Forelimb muscle (tissue), 1 donor: ENCODE data around the gene FBXO28. TPM values are rescaled to one million over a fixed set of nuclear protein-coding genes. Genes with fewer than 3 reads are reported as not detected.
"Not testable (repeated sequence)": the region's sequence is repeated elsewhere in the genome, so short reads cannot be mapped to it uniquely, and the experiment has no call there.

Experiments used
- DNase-seq: peaks from one replicate; pipeline ENCODE4 v3.0.0-alpha.2; 2013; ENCODE audit warnings: low read depth
- polyA plus RNA-seq: library from polyadenylated mRNA; unstranded; fragments of 120-200 nt; gene quantifications from one replicate; pipeline ENCODE4 v1.2.1, GENCODE V29; 2013; ENCODE audit not compliant: insufficient read length

The FBXO28 gene
- 16.5 TPM for polyA plus RNA-seq

DNA sequence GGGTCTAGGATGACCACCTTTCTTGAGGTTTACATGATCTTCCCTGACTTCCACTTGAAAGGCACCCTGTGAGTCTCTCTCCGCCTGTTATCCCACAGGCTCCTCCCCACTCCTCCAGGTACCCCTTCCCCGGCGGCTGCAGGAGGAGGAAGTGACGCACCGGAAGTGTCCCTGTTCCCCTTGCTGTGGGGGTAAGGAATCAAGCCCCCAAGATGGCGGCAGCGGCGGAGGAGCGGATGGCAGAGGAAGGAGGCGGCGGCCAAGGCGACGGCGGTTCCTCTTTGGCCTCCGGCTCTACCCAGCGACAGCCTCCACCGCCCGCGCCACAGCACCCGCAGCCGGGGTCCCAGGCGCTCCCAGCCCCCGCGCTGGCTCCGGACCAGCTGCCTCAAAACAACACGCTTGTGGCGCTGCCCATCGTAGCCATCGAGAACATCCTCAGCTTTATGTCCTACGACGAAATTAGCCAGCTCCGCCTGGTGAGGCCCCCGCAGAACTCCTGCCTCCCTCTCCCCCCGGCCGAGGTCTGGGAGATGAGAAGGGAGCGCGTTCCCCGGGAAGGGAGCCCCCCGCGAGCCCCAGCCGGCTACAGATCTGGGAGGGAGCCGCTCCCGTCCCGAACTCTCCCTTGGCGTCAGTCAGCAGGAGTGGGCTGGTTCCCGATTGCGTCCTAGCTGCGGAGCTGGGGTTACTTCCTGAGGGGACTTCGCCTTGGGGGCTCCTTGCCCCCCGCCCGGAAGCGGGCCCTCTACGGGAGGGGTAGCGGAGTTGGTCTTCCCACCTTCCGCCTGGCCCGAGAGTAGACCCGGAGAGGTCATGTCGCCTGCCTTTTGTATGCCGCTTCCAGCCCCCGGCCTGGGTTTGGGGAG, at the start of gene FBXO28:
TSS of gene FBXO28 (plus strand) at position 194 of the 869 bp plus-strand sequence. CDS start at position 213, 19 bp downstream.
- peak; percentile 94 for DNase-seq

GRCh38 chr1:224064150-224064549, 49.8 kb upstream of the FBXO28 start:
- no peak for DNase-seq

DNA sequence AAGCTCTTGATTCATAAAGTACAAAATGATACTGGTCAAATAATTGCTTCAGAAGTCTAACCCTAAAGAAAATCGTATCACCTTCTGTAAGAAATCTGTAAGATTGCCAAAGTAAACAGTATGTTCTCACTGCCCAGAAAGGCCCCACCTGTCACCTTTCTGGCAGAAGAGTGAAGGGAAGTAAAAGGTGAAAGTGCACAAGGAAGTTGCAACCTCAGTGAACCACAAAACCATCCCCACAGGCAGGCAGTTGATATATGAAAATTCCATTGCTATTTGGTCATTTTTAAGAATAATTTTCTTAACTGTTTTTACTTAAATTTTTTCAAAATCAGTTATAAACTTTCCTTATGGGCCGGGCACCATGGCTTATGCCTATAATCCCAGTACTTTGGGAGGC, 48.5 kb upstream of the FBXO28 start:
- no peak for DNase-seq

GRCh38 chr1:224067207-224067606, 46.7 kb upstream of the FBXO28 start:
- no peak for DNase-seq

DNA sequence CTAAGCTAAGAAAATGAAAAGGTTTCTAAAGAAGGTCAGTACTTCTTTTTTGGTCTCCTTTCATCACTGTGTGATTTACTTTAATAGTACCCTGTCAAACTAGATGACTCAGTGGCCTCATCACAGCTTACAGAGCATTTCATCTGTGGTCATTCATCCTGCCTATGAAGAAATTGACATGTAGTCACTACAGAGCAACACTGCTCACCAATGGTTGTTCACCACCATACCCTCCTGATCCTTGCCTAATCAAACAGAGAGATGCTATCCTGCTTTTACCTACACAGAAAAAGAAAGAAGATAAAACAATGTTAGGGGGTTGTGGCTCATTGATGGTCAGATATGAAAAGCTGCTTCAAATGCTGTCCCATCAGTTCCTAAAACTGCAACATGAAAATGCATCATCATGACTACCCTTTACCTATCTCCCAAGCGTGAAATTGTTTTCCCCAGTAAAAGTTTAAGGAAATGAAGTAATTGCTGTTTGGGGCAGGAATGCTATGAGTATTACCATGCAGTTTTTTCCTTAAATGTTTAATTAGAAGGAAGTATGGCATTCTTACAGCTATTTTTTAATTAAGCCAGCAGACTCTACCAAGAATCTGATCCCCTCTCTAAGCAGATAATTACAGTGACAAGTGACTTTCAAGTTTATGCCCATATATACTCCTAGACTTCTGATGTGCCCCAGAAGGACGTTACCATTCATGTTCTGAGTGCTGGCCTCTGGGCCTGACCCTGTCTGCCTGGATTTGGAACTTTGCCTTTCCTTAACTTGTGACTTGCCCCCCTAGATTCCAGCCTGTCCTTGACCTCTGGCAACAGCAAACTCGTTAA, 46.1 kb upstream of the FBXO28 start:
- DNase-seq, result no peak

DNA sequence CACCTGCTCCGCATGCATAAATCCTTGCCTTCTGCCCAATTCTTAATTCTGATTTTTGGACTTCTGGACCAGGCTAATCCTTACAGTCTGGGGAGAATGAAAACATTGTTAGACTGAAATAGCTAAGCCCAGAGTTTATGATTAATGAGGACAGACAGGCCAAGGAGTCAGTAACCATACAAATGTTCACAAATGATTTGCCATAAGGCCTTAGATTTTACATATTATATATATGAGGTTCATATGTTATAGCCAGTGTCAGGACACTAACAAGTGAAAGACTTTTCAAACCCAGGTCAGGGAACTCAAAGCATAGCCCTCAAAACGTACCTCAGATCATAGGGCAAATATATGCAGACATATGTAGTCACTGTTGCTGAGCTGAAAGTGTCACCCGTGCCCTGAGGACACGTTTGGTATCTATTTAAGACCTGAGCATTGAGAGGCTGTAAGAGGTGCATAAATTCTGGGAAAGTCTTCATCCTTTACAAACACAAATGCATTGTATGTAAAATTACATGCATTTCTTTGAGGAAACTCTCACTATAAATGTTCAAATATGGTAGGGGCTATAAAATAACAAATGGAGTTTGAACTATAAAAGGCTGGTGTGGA, 45.3 kb upstream of the FBXO28 start:
- no peak for DNase-seq

DNA sequence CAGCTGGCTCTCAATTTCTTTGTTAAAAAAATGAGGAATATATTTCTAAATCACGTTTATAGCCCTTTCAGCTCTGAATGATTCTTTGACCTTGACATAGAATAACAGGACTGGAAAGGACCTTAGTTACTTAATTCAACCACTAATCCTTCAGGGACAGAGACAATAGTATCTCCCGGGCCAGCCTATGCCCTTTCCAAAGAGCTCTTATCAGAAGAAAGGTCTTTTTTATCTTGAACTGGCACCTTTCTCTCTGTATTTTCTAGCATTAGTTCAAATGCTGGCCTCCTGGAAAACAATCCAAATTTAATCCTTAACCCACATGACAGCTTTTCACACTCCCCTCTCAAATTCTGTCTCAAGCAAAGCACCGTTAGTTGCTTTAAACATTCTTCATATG, 44.8 kb upstream of the FBXO28 start:
- no peak for DNase-seq

GRCh38 chr1:224070521-224070920, 43.4 kb upstream of the FBXO28 start:
- no peak for DNase-seq

DNA sequence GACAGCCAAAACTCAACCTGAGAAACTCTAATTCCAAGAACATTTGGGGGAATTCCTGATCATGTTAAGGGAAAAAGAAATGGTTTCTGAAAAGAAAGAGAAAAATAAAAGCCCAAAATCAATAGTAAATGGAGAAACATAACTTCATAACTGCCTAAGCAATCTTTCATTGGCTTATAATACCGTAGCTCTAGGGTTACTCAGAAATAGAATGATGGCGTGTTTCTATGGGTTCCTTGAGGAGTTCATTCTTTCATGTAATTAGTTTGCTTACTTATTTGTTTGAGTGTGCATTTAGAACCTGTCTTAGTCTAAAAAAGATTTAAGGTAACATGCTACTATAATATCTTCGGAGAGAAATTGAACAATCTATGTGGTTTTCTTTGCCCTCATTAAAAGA, 37.5 kb upstream of the FBXO28 start:
- DNase-seq, result no peak

GRCh38 chr1:224079644-224080043, 34.3 kb upstream of the FBXO28 start:
- DNase-seq, result not testable (repeated sequence)

DNA sequence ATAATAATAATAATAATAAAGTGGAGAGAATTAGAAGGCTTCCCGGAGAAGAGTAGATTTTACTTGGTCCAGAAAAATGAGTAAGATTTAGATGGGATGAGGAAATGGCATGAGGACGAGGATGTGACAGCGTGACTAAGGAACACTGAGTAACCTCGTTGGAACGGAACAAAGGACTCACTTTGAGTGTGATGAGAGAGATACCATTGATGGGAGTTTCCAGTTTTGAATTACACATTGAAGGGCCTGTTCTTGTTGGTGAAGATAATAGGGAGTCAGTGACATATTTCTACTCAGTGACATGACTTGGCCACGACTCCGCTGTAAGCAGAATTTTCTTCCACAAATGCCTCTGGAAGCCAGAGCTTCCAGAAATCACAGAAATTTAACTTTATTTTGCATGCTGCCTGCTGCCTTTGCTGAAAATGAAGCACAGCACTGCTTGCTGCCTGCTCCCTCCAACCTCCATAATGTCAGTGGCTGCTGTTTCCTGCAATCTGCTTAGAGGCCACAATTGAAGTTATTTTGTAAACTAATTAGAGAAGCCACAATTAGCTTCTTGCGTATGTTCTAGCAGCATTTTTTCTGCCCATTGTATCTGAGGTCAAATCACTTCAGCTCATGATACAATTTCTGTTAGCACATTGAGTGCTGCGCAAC, 33.7 kb upstream of the FBXO28 start:
- no peak for DNase-seq

DNA sequence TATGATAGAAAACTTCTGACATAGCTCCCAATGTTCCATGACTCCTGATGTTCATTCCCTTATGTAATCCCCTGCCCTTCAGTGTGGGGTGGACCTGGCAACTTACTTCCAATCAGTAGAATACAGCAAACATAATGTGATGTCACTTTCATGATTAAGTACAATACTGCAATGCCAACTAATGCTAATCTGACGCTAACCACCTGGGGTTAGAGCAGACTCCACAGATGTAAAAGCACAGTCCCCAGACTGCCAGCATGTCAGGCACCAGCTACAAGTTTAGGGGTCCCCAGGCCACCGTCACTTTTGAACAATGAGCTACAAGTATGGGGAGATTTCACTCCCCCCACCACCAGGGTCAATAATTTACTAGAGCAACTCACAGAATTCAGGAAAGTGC, 32.3 kb upstream of the FBXO28 start:
- DNase-seq, result no peak

GRCh38 chr1:224082146-224082545, 31.8 kb upstream of the FBXO28 start:
- no peak for DNase-seq

DNA sequence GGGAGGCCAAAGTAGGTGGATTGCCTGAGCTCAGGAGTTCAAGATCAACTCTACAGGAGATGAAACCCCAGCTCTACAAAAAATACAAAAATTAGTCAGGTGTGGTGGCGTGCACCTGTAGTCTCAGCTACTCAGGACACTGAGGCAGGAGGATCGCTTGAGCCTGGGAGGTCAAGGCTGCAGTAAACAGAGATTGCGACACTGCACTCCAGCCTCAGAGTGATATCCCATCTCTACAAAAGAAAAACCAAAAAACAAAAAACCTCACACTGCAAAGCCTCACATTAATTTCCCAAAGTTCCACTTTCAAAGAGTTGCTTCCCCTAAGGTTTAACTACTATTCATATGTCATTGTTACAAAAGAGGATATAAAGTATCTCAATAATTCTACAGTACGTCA, 29.0 kb upstream of the FBXO28 start:
- no peak for DNase-seq

DNA sequence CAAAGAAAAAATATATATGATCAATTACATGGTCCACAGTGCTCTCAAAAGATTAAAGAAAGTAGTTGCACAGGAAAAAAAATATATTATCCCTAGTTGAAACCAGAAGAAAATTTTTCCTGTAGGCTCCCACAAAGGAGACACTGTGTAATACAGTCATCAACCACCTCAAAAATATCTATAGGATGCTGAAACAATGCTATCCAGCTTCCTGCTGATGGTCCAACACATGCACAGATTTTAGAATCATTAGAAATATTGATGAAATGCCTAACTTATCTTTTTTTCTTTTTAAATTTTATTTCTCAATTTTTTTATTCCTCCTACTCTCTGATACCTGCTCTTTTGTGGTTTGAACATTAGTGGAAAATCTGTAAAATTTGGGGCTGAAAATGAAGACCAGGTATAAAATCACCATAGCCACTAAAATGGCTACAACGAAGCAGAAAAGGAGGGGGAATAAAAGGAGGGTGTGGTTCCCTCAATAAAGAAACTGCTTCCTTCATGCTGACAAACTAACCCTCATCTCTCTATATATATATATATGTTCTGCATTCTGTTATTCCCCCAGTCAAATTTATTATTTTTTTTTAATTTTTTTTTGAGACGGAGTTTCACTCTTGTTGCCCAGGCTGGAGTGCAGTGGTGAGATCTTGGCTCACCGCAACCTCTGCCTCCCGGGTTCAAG, 28.3 kb upstream of the FBXO28 start:
- no peak for DNase-seq

DNA sequence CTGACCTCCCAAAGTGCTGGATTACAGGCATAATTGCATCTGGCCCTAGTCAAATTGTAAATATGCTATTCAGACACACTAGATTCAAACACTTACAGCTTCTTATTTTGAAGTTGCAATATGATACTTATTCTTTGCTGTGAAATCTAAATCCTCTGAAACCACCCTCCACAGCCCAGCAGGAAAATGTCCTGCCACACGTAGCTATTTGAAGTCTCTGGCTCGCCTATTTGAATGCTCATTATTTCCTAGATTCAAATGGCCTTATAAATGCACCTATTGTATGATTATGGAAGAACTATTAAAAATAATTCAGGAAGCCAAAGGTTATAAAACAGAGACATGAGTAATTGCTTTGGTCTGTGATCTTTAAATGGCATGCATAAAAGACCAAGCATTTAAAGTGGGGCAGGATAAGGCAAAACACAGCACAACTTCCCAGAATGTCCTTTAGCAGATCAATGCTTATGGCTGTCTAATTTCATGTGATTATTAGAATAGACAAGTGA, 26.6 kb upstream of the FBXO28 start:
- DNase-seq, result no peak

GRCh38 chr1:224089583-224089982, 24.3 kb upstream of the FBXO28 start:
- no peak for DNase-seq

GRCh38 chr1:224090116-224090515, 23.8 kb upstream of the FBXO28 start:
- DNase-seq, result no peak

DNA sequence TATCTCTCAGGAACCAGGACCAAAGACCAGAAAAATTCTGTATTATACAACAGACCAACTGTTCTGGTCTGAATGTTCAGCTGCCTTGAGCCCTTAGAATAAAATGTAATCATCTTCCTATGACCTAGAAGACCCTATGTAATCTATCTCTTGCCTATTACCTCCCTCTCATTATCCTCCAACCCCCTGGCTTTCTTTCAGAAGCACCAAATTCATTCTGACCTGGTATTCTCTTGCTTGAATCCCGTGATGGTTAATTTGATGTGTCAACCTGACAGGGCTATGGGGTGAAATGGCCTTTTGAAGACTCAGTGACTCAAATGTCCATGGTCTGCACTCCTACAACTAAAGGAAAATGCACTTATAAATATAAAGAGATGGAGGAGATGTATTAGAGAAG, 21.8 kb upstream of the FBXO28 start:
- DNase-seq, result no peak

DNA sequence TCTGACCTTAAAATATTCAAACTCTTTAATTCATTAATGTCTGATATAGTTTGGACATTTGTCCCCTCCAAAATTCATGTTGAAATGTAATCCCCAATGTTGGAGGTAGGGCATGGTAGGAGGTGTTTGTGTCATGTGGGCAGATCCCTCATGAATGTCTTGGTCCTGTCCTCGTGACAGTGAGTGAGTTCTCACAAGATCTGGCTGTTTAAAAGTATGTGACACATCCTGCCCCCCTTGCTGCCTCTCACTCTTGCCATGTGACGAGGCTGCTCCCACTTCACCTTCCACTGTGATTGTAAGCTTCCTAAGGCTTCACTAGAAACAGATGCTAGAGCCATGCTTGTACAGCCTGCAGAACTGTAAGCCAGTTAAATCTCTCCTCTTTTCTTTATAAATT, 21.3 kb upstream of the FBXO28 start:
- no peak for DNase-seq

GRCh38 chr1:224095339-224095738, 18.6 kb upstream of the FBXO28 start:
- no peak for DNase-seq
